ENCODE data around the gene NDUFA1.
"Not testable (repeated sequence)": the region's sequence is repeated elsewhere in the genome, so short reads cannot be mapped to it uniquely, and the experiment has no call there.

NDUFA1 gene

DNA sequence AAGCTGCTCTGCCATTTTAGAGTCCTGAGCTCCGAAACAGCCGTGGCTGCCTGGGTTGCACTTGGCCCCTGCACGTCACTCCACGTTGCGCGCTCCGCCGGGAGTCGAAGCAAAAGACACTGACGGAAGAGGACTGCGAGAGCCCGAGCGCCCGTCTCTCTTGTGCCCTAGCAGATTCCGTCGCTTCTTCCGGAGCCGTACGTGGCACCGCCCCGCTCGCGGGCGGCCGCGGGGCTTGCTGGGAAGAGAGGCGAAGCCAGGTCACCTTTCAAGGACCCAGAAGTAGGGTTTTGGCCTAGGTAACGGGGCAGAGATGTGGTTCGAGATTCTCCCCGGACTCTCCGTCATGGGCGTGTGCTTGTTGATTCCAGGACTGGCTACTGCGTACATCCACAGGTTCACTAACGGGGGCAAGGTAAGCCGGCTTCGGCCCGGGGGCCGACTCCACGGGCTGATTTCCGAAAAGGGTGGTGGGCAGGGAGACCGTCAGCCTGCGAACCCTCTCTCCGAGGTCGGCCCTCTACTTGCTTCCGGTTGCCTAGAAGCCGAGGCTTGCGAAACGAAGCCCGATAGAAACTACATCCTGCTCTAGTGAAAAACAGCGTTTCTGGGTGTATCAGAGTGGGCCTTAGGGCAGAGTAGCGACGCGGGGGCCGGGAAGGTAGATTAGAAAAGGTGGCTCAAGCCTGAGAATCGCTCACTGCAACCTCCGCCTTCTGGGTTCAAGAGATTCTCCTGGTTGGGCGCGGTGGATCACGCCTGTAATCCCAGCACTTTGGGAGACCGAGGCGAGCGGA, at the start of gene NDUFA1, which contains the start of gene RNF113A:
Gene NDUFA1 (plus strand): TSS at position 234 of the 797 bp plus-strand sequence. CDS start 80 bp downstream, at position 314.
Gene RNF113A (minus strand): TSS at position 135 of the 797 bp plus-strand sequence. CDS start 120 bp downstream, at position 15.
- DNase-seq: peak; percentile 42 to 78 (median 61)

DNA sequence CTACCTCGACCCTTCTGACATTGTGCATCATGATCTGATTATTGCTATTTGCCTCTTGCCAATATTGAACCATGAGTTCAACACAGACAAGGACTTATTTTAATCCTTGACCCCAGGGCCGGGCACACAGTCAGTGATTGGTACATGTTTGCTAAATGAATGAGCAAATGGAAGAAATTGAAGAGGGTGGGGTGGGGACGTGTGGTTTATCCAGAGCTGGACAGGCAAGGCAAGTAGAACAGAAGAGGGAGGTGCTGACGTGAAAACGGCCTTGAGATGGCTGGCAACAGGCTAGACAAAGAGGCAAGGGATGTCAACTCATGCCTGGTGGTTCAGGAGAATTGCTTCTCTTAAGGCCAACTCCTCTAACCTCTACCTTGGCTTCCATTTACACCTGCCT, 47.4 kb upstream of the NDUFA1 start:
- not testable (repeated sequence) for DNase-seq

DNA sequence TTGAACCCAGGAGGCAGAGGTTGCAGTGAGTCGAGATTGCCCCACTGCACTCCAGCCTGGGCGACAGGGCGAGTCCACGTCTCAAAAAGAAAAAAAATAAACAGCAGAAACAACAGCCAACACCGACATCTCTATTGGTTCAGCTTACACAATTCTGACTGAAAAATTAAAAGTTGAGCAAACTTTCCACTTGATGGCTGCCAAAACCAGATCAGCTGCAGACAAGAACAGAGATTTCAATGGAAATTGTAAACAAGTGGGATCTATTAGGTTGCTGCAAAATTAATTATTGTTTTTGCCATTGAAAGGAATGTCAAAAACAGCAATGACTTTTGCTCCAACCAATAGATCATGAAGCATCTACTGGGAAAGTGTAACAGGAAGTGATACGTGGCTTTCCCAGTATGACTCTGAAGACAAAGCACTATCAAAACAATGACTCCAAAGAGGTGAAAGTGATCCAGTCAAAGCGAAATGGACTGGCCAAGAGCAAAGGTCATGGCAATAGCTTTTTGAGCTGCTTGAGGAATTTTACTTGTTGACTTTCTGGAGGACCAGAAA, 45.2 kb upstream of the NDUFA1 start:
- DNase-seq: no peak

DNA sequence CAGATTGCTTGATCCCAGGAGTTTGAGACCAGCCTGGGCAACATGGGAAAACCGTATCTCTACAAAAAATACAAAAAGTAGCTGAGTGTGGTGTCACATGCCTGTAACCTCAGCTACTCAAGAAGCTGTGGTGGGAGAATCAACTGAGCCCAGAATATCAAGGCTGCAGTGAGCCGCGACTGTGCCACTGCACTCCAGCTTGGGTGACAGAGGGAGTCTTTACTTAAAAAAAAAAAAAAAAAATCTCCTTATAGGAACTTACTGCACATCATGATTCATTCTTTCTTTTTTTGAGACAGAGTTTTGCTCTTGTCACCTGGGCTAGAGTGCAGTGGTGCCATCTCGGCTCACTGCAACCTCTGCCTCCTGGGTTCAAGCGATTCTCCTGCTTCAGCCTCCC, 43.2 kb upstream of the NDUFA1 start:
- no peak for DNase-seq

DNA sequence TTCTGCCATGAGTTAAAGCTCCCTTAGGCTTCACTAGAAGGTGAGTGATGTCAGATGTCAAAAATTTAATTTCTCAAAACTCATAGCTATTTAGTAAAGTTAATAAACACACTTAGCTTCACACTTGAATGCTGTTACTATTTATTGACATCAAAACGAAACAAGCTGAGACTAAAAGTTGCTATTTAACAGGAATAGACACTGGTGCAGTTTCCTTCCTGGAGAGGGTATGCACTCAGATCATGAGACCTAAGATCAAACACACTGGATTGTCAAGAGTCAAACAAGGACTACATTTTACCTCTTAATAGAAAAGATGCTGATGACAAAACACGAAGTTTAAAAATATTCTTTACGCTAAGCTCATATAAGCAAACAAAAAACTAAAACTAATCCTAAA, 37.7 kb upstream of the NDUFA1 start:
- DNase-seq: no peak

DNA sequence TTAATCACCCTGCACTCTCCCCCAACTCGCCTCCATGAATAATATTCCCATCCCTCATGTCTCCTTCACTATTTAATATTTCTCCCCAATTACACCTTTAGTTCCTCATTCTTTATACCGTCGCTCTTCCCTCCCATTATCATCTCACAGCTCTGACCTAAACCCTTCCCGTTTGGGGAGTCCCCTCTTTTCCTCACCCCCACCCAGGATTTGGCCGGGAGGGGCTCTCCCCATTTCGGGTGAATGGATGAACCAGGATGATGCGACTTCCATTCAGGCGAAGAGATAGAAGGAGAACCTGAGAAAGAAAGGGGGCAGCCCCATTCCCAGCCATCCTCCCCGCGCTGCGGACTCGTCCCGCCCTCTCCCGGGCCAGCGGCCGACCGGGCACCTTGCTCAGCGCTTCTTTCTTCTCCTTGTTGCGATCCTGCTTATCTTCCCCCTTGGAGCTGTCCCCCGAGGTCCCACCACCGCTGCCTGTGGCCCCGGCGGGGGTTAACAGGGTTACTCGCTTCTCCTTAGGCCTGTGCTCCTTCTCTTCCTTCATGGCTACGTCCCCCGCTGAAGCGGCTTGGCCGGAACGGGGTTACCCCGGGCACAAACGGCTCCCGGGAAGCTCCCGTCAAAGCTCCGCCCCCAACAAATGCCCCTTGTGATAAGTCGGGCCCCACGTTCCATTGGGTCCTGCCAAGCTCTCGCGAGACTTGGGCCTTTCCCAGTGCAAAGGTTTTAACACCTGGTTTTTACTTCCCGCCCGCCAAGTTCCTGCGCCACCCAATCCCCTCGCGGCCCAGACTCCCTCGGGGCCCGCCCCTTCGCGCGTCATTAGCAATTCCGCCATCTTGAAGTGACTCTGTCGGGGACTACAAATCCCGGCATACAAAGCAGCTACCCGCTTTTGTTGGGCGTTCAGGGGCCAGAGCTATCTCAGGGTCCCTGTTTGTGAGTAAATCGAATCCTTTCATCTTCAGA, 19.0 kb upstream of the NDUFA1 start, which contains the start of gene UPF3B:
Gene UPF3B (minus strand): TSS at position 582 of the 972 bp plus-strand sequence. CDS start 35 bp downstream, at position 547.
- DNase-seq: peak; percentile 73 to 87 (median 78)

DNA sequence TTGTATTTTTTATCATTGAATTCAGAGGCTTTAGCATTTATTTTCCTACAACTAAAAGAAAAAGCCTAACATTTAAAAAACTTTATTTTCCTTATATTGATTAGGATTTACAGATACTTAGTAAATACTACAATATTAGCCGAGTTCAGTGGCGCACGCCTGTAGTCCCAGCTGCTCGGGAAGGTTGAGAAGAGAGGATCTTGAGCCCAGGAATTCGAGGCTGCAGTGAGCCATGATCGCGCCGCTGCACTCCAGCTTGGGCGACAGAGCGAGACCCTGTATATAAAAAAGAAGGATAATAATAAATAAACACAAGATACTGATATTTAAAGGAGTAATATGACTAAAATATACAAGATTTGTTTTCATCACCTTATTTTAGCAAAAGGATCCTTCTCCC, 18.2 kb upstream of the NDUFA1 start:
- DNase-seq: no peak

DNA sequence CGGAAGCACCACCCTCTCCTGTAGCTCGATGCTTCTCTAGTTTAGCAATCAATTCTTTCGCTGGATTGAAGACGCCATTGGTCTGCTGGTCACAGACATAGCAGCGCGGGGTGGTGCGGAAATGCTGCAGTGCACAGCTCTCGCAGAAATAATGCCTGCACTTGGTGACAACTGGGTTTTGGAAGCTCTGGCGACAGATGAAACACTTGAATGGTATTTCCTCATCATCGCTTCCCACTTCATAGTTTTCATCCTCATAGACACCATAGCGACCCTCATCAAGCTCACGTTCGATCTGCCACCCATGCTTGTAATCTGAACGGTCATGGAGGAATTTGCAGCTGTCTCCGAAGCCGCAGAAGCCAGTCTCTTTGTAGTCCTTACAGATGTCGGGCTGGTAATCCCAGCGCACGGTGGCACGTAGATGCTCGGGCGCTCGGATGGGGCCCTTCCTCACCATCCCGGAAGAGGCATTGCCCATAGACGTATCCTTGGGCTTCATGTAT, 953 bp upstream of the NDUFA1 start:
- DNase-seq: peak in 3 of 4 experiments; percentile 5 to 20 (median 12)

DNA sequence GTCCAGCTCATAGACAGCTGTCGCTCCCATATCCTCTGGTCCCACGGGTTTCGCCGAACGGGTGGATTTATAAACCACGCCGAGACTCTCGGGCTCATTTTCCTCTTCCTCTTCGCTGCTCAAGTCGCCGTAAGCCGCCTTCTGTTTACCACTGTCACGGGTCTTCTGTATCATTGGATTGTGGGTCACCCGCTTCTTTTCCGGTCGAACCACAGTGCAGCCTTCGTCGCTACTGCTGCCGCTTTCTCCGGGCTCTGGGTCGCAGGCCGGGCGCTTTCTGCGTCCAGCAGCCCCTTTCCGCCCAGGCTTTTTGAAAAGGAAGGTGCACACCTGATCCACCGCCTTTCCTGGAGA, 410 bp upstream of the NDUFA1 start:
- no peak for DNase-seq

DNA sequence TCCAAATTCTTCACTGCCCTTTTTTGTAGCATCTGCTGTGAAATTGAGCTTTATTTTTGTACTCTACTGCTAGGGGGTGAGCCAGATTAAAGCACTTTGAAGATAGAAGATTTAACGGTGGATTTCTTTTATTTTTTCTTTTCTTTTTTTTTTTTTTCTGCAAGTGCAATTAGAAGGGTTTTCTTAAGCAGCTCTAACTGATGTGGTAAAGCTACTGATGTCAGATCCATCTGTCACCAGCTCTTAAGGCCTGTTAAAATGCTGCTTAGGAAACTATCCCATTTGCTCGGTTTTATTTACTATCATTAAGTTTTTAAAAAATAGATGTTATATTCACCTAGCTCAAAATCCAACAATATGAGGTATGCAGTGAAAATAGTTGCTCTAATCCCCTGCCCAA, 7.1 kb downstream of the NDUFA1 start:
- no peak for DNase-seq

DNA sequence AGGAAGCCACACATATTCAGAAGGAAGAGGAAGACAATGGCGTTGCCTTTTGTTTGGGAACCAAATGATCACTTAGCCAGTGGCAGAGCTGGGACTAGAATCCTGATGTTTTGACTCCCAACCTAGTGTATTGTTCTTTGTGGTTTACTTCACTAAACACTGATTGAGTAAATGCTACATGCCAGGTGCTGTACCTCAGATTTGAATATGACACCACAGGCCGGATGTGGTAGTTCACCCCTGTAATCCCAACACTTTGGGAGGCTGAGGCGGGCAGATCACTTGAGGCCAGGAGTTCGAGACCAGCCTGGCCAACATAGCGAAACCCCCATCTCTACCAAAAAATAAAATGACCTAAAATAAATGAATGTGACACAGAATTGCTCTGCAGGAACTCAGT, 8.4 kb downstream of the NDUFA1 start:
- DNase-seq: no peak

DNA sequence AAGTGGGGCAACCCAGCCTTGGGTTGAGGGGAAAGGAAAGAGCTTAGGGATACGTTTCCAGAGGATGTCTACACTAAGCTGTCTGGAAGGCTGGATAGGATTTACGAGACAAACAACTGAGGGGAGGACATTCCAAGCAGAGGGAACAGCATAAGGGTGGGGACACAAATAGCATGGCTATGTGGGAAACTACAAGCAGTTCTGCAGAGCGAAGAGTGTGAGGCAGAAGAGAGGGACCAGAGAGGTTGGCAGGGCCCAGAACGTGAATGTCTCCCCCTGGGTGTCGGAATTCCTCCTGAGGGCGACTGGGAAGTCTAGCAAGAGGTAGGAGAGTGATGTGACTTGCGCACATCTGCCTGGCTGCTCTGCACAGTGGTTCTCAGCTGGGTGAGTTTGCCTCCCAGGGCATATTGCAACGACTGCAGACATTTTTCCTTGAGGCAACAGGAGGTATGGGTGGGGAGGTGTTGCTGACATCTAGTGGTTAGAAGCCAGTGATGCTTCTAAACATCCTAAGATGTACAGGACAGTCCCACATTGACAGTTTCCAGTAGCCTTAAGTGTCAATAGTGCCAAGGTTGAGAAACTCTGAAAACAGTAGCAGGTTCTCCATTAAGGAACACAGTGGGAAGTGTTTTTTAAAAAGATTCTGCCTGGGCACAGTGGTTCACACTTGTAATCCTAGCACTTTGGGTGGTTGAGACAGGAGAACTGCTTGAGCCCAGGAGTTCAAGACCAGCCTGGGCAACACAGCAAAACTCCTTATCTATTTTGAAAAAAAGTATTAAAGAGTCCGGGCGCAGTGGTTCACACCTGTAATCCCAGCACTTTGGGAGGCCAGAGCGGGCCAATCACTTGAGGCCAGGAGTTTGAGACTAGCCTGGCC, 9.2 kb downstream of the NDUFA1 start:
- no peak for DNase-seq

DNA sequence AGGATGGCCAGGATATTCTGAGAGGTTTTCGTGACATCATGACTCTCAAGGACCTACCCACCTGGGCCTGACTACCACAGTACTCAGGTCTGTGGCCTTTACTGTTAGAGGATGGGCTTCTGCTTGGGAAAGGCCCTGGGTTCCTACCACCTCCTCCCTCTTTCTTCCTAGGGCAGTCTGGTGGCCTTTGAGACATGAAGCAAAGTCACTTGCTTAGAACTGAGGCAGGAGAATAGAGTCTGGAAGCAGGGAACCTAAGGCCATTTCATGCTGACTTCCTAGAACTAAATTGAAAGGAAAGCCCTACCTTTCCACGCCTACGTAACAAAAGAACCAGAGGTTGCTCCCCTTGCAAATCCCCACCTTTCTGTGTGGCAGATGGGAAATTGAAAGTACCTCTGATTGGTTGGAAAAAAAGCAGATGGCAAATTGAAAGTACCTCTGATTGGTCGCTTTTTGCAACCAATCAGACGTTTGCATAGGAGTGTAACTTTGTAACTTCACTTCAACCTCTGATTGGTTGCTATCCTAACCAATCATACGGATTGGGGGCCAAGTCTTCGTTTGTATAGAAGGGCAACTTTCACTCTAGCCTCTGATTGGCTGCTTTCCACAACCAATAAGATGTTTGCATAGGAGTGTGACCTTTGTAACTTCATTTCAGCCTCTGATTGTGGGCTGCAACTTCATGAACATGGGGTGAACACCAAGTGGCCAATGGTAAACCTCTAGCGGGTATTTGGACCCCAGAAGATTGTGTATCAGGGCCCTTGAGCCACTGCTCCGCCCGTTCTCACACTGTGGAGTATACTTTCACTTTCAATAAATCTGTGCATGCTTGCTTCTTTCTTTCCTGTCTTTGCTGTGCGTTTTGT, 14.2 kb downstream of the NDUFA1 start:
- DNase-seq: no peak

DNA sequence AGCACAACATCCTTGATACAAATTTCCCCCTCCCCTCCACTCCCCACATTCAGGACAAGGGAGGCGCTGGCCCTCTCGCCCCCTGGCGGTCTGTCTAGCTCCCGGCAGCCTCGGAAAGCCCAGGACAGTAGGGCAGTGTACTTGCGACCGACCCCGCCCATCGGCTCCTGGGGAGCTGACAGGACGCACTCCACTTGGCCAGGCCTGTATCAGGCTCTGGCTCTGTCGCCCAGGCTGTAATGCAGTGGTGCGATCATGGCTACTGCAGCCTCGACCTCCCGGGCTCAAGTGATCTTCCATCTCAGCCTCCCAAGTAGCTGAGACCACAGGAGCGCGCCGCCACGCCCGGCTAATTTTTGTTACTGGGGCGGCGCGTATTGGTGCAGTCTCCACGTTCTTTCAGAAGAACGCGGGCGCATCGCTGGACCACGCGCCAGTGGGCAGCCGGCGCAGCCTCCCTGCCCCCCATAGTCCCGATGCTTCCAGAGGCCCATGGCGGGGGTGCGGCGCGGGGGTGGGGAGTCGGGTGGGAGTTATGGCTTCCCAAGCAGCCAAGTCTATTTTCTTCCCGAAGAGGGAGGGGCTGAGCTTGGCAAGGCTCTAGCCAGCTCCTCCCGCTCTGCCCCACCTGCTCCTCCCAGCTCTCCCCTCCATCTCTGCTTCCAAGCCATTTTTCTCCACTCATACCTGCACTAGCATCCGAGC, 16.2 kb downstream of the NDUFA1 start:
- peak; percentile 0 to 22 (median 4) for DNase-seq

DNA sequence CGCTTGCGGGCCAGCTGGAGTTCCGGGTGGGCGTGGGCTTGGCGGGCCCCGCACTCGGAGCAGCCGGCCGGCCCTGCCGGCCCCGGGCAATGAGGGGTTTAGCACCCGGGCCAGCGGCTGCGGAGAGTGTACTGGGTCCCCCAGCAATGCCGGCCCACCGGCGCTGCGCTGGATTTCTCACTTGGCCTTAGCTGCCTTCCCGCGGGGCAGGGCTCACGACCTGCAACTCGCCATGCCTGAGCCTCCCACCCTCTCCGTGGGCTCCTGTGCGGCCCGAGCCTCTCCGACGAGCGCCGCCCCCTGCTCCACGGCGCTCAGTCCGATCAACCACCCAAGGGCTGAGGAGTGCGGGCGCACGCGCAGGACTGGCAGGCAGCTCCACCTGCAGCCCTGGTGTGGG, 19.0 kb downstream of the NDUFA1 start:
- DNase-seq: not testable (repeated sequence)

DNA sequence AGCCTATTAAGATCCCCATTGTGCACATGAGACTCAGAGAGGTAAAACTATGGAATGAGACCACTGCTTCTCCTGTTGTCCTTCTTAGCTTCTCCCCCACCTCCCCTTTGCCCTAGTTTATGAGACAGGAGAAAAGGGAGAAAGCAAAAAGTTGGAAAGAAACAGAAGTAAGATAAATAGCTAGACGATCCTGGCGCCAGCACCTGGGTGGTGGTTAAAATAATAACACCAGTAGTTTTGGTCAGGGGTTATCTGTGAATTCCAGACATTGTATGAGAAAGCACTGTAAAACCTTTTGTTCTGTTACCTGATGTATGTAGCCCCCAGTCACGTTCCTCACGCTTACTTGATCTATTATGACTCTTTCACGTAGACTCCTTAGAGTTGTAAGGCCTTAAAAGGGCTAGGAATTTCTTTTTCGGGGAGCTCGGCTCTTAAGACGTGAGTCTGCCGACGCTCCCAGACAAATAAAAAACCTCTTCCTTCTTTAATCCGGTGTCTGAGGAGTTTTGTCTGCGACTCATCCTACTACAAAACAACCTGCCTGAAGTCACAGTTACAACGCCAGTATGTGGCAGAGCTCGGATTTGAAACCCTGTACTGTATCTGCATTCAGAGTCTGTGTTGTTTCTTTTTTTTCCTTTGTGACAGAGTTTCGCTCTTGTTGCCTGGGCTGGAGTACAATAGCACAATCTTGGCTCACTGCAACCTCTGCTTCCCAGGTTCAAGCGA, 20.5 kb downstream of the NDUFA1 start:
- DNase-seq: not testable (repeated sequence)

DNA sequence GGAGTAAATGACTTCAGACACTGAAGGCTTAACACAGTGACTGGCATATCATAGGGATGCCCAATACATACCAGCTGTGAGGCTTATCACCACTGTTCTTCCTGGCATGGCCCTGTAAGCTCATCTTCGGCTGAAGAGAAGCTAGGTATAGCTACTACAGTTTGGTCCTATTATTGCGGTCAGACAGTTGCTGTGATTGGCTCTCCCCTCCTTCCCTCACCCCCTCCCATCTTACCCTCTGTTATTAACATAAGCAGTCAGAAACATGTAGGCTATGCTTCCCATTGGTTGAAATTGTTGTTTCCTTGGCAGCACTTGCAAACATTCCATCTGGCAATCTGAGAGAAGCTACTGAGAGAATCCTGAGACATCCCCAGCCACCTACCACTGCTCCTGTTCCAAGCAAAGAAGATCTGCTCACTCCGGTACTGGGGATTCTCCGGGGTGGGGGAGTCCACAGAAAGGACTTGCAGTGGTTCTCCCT, 24.3 kb downstream of the NDUFA1 start, which contains the start of gene AKAP14:
Gene AKAP14 (plus strand): TSS at position 51 of the 484 bp plus-strand sequence. CDS start 7,331 bp downstream, outside the sequence.
- no peak for DNase-seq

DNA sequence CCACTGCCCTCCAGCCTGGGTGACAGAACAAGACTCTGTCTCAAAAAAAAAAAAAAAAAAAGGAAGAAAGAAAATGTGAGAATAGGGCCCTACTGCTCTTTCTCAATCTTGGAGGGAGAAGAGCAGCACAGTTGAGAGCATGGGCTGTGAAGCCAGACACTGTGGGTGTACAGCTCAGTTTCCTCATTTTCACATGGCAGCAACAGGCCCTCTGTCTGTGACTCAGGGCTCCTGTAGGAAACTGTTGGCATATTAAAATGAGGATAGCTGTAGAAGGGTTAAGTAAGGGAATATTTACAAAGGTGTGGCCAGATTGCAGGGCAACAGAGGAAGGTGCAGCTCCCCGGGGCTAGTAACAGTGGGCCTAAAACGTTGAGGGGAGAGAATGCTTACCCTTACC, 27.5 kb downstream of the NDUFA1 start:
- DNase-seq: no peak

DNA sequence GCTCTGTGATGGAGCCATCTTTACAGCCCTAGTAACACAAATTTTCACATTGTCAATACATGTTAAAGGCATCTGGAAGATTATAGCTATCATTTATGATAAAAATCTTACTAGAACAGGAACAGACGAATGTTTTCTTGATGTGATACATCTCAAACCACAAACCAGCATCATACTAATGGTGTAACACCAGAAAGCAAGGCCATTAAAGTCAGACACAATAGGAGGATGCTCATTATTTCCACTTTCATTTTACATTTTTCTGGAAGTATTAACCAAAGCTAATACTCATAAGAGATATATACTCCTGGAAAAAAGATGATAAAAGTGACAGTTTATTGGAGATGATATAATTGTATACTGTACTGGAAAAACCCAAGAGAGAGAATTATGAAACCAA, 29.3 kb downstream of the NDUFA1 start:
- DNase-seq: no peak
